DMS53 treated with DMSO at 0.1 percent for 48 hours (cell line): ENCODE measurements around the gene LAG3.

Experiments
- DNase-seq: peaks from one replicate; lab custom pipeline; 2025; ENCODE audit not compliant: unreplicated experiment; lab: John Stamatoyannopoulos, UW

Gene LAG3

DNA sequence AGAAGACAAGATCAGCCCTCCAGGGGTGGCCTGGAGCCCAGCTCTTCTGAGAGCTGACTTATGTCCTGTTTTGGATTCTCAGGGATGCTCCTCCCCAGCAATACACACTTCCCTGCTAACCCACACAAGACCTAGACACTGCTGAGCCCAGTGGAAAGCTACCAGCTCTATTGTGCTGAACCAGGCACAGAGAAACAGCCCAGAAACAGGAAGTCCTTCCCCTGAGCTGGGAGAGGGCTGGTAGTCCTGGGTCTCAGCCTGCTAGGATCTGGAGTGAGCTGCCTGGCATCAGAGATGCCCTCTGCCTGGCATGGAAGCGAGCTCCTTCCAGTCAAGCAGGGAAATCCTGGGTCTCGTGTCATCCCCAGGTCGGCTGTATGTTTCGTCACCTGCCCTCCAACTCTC is 1.2 kb upstream of the LAG3 start:
- DNase-seq, result no peak

GRCh38 chr12:6771509-6772330 is 600 bp upstream of the LAG3 start:
- no peak for DNase-seq

DNA sequence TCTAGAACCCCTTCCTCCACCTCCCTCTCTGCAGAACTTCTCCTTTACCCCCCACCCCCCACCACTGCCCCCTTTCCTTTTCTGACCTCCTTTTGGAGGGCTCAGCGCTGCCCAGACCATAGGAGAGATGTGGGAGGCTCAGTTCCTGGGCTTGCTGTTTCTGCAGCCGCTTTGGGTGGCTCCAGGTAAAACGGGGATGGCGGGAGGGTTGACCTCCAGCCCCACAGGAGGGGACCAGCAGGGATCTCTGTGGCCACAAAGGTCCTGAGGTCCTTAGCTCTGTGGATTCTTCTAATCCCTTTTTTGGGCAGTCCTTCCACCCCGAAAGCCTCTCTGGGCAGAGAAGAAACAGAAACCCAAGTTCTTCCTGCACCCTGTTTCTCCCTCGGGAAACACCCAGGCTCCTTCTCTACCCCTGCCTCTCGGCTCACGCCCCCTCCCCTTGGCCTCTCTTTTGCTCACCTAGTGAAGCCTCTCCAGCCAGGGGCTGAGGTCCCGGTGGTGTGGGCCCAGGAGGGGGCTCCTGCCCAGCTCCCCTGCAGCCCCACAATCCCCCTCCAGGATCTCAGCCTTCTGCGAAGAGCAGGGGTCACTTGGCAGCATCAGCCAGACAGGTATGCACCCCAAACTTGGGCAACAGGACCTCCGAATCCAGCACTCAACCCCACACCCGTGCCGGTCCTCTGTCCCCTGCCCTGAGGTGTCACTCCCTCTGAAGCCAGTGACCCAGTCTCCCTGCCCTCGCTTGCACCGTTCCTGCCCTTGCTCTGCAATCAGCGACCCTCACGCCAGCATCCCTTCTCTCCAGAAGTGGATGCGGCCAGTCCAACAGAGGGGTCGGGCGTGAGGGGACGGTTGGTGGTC is 638 bp downstream of the LAG3 start:
- DNase-seq, result no peak

DNA sequence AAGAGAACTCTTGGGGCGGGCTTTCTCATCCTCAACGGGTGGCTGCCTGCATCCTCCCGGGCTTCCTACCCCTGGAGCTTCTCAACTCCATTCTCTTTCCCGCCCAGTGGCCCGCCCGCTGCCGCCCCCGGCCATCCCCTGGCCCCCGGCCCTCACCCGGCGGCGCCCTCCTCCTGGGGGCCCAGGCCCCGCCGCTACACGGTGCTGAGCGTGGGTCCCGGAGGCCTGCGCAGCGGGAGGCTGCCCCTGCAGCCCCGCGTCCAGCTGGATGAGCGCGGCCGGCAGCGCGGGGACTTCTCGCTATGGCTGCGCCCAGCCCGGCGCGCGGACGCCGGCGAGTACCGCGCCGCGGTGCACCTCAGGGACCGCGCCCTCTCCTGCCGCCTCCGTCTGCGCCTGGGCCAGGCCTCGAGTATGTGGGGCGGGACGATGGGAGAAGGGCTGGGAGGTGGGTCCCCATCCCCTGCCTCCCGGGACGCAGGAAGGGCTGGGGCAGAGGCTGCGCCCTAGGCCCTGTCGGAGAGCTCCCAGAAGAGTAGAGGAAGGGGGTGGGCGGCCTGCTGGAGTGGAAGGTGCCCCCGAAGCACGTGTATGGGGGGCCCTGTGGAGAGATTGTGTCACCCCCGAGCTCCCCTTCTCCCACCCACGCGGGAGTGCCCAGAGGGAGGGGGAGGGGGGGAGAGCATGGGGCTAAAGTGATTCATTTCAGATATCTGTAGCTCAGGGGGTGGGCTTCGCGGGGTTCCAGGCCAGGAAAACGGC is 1.5 kb downstream of the LAG3 start:
- no peak for DNase-seq

DNA sequence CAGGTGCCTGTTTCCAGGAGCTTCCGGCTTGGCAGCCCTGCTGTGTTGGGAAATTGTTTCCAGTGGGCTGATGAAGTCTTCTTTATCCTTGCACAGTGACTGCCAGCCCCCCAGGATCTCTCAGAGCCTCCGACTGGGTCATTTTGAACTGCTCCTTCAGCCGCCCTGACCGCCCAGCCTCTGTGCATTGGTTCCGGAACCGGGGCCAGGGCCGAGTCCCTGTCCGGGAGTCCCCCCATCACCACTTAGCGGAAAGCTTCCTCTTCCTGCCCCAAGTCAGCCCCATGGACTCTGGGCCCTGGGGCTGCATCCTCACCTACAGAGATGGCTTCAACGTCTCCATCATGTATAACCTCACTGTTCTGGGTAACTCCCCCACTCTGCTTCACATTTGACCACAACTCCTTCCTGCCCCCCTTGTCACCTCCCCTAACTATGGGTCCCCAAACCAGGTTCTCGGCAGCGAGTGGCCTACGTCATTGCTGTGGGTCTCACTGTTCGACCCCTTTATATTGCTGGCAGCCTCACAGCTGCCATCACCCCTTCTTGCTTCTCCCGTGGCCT is 2.3 kb downstream of the LAG3 start:
- no peak for DNase-seq

DNA sequence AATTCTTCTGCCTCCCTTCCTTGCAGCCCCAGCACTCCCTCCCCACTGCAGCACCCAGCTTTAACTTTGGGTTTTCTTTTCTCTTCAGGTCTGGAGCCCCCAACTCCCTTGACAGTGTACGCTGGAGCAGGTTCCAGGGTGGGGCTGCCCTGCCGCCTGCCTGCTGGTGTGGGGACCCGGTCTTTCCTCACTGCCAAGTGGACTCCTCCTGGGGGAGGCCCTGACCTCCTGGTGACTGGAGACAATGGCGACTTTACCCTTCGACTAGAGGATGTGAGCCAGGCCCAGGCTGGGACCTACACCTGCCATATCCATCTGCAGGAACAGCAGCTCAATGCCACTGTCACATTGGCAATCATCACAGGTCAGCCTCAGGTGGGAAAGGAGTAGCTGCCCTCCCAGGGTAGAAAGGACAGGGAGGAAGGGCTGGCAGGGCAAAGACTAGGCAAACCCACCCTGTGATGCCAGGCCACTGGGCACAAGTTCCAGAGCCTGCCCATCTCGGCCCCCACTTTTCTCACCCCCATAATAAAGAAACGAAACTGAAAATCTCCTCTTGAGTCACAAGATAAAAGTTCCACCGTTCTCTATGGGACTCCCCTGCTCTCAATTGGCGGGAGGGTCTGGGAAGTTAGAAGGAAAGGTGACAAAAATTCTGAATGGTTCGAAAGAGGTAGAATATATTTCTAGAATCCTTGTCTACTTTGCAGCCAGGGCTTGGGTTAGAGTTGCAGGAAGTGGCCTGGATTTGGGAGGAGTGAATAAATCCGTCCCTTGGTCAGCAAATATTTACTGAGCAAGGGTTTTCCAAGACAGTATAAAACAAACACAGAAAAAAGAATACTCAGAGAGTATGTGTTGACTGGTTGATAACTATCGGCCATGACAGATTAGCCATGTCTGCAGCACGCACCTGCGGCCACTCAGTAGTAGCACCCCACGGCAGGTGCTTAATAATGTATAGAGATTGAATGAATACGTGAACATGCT is 3.2 kb downstream of the LAG3 start:
- DNase-seq, result peak; percentile 40

DNA sequence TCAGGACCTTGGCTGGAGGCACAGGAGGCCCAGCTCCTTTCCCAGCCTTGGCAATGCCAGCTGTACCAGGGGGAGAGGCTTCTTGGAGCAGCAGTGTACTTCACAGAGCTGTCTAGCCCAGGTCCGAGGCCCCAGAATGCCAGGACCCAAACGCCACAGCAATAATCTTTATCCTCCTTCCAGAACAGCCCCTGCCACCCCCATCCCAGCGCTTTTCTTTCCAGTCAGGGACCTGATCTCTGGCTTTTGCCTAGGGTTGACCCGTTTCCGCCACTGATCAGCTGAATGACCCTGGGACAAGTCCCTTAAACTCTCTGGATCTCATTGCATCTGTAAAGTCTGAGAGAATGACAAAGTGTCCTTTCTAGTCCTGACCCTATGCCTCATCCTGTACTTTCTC is 5.1 kb downstream of the LAG3 start:
- no peak for DNase-seq

DNA sequence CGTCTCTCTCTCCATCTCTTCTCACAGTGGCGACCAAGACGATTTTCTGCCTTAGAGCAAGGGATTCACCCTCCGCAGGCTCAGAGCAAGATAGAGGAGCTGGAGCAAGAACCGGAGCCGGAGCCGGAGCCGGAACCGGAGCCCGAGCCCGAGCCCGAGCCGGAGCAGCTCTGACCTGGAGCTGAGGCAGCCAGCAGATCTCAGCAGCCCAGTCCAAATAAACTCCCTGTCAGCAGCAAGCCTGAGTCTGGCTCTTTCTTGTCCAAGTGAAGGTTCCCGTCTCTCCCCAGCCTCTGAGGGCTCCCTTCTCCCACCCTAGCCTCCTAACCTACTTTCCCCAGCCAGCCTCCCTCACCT is 5.9 kb downstream of the LAG3 start:
- no peak for DNase-seq

GRCh38 chr12:6778574-6779550 is 6.5 kb downstream of the LAG3 start:
- DNase-seq, result peak; percentile 99

DNA sequence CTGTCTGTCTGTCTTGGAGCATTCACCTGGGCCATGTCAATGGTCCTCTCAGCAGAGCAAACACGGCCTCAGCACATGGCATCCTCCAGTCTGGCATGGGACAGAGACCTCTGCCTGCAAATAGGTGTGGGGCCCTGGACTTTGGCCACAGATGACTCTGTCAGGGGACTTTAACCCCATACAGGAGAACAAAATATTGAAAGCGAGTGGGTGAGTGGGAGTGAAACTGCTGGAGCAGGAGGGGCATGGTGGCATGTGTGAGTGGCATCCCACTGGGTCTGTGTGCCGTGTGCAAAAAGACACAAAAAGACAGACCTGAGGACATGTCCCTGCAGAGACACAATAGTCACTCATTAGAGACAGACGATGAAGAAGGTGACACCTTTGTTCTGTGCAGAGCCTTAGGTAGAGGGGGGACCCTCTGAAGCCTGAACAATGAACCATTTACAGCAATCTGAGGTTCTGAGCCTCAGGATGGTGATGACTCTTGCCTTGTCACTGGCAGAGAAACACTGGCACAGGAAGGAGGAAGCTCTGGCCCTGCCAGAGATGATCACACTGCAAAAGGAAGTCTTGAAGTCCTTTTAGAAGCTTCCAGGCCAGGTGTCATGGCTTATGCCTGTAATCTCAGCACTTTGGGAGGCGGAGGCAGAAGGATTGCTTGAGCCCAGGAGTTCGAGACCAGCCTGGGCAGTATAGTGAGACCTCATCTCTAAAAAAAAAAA is 7.5 kb downstream of the LAG3 start:
- no peak for DNase-seq

GRCh38 chr12:6780573-6780972 is 8.3 kb downstream of the LAG3 start:
- no peak for DNase-seq

DNA sequence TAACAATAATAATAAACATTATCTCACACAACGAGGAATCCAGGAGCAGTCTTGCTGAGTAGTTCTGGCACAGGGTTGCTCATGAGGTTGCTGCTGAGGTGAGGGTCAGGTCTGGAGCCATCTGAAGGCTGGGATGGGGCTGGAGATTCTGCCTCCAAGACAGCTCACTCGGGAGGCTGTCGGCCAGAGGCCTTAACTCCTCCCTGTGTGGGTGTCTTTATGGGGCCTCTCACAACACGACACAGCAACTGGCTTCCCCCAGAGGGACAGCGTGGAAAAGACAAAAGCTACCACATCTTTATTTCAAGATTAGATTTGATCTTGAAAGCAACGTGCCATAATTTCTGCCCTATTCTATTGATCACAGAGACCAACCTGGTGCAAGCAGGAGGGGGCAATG is 9.8 kb downstream of the LAG3 start:
- no peak for DNase-seq

DNA sequence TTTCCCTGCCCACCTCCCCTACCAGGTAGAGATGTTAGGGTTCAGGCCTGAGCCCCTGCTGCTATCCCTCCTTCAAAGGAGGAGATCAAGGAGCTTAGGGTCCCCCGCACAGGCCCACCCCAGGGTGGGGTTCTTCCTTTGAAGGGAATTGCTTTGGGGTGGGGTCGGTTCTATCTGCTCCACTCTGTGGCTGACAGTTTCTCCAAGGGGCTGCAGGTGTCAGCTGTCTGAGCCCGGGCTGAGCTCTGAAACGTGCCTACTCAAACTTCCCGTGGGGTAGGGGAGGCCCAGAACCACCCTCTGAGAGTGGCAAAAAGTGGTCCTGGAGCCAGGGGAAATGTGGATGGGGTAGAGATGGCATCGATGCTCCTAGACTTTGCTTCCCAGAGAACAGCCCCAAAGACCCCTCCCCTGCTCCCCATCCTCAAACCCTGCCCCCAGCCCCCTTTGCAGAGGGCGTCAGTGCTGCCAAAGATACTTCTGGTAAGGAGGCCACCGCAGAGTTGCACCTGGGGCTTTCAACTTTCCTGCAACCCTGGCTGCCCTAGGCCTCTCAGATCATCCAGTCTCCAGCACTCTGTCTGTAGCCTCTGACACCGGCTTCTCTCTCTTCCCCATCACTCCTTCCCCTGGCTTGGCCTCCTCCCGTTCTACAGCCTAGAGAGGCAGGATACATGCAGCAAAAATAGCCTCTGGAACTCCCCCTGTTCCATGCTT is 10.7 kb downstream of the LAG3 start:
- DNase-seq, result no peak

- DNase-seq, result no peak
Measured at GRCh38 chr12:6783828-6784227, 11.5 kb downstream of the LAG3 start.

DNA sequence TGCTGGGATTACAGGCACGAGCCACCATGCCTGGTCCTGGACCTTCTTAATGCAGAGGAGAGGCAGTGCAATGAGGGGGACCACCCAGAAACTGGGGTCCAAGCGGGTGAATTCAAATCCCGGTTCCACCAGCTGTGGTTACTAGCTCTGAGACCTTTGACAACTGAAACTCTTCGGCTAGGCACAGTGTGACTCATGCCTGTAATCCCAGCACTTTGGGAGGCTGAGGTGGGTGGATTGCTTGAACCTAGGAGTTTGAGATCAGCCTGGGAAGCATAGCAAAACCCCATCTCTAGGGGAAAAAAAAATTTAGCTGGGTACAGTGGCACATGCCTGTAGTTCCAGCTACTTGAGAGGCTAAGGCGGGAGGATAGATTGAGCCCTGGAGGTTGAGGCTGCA is 12.0 kb downstream of the LAG3 start:
- no peak for DNase-seq

DNA sequence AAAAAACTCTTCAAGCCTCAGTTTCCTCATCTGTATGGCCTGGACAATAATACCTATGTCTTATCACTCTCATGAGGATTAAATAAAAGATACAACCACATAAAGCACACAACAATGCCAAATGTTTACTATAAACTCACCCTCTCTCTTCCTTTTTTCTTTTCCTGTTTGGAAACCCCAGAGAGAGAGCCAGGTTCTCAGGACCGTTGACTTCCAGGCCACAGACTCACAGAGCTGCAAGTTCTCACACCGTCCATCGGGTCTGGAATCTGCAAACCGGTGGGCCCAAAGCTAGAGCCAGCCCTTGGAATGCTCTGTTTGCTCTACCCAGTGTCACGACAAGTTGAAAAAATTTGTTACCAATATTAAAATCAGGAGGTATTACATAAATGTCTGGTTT is 12.4 kb downstream of the LAG3 start:
- DNase-seq, result no peak

- no peak for DNase-seq
Measured at GRCh38 chr12:6786416-6787094, 14.2 kb downstream of the LAG3 start.
